ENCODE measurements around the gene IL10RB.

The IL10RB gene

GRCh38 chr21:33330726-33331125 is 64.6 kb downstream of the IL10RB start:
- Histone ChIP-seq H2AFZ (ENCODE audit: low read depth) (no peak overlapping the region), H3K9ac (no peak overlapping the region), H4K20me1 (ENCODE audit: insufficient read depth) (no peaks in the 10 kb centered on the region), H3K4me1 (ENCODE audit: low read depth, poor library complexity, severe bottlenecking) (peaks cover 86% of the 10 kb centered on the region), H3K27ac (peak overlapping the region; percentile 82), H3K4me3 (IDR thresholded peaks at IDR 0.05; ENCODE audit: insufficient read depth, low read depth, low read length) (no peak overlapping the region), H3K27me3 (ENCODE audit: insufficient read depth, low read depth) (no peaks in the 10 kb centered on the region), H3K4me2 (peak overlapping the region; percentile 58), H3K36me3 (ENCODE audit: insufficient read depth) (peaks cover 8% of the 10 kb centered on the region; the same call in 1 of the 2 replicates), H3K79me2 (ENCODE audit: insufficient read depth, low read depth) (peaks cover 80% of the 10 kb centered on the region)
- no peak for TF ChIP-seq CTCF (conservative IDR thresholded peaks at IDR 0.05; ENCODE audit: low read depth, low read length)

GRCh38 chr21:33332143-33332542 is 66.0 kb downstream of the IL10RB start:
- no peak overlapping the region for H3K9ac ChIP-seq
- TF ChIP-seq CTCF (conservative IDR thresholded peaks at IDR 0.05; ENCODE audit: low read depth, low read length), result no peak
- no peak overlapping the region for H2AFZ ChIP-seq (ENCODE audit: low read depth)
- peak overlapping the region; percentile 58 for H3K4me2 ChIP-seq
- H3K27ac ChIP-seq, result peak overlapping the region; percentile 82
- H3K4me3 ChIP-seq (IDR thresholded peaks at IDR 0.05; ENCODE audit: insufficient read depth, low read depth, low read length), result no peak overlapping the region
- H3K27me3 ChIP-seq (ENCODE audit: insufficient read depth, low read depth), result no peaks in the 10 kb centered on the region
- H3K79me2 ChIP-seq (ENCODE audit: insufficient read depth, low read depth), result peaks cover 66% of the 10 kb centered on the region
- H3K36me3 ChIP-seq (ENCODE audit: insufficient read depth), result peaks cover 8% of the 10 kb centered on the region; the same call in 1 of the 2 replicates
- no peaks in the 10 kb centered on the region for H4K20me1 ChIP-seq (ENCODE audit: insufficient read depth)
- H3K4me1 ChIP-seq (ENCODE audit: low read depth, poor library complexity, severe bottlenecking), result peaks cover 72% of the 10 kb centered on the region

- no peaks in the 10 kb centered on the region for H3K27me3 ChIP-seq (ENCODE audit: insufficient read depth, low read depth)
- peaks cover 55% of the 10 kb centered on the region for H3K79me2 ChIP-seq (ENCODE audit: insufficient read depth, low read depth)
- no peak overlapping the region for H3K4me2 ChIP-seq
- peaks cover 60% of the 10 kb centered on the region for H3K4me1 ChIP-seq (ENCODE audit: low read depth, poor library complexity, severe bottlenecking)
- no peaks in the 10 kb centered on the region for H4K20me1 ChIP-seq (ENCODE audit: insufficient read depth)
- H2AFZ ChIP-seq (ENCODE audit: low read depth), result no peak overlapping the region
- no peak overlapping the region for H3K27ac ChIP-seq
- no peak for TF ChIP-seq CTCF (conservative IDR thresholded peaks at IDR 0.05; ENCODE audit: low read depth, low read length)
- no peak overlapping the region for H3K9ac ChIP-seq
- H3K36me3 ChIP-seq (ENCODE audit: insufficient read depth), result peaks cover 8% of the 10 kb centered on the region; the same call in 1 of the 2 replicates
- H3K4me3 ChIP-seq (IDR thresholded peaks at IDR 0.05; ENCODE audit: insufficient read depth, low read depth, low read length), result no peak overlapping the region
Measured at GRCh38 chr21:33334191-33334590, 68.0 kb downstream of the IL10RB start.

GRCh38 chr21:33334824-33335223 is 68.7 kb downstream of the IL10RB start:
- Histone ChIP-seq H3K4me1 (ENCODE audit: low read depth, poor library complexity, severe bottlenecking) (peaks cover 58% of the 10 kb centered on the region), H3K4me2 (no peak overlapping the region), H3K36me3 (ENCODE audit: insufficient read depth) (peaks cover 8% of the 10 kb centered on the region; the same call in 1 of the 2 replicates), H3K27ac (no peak overlapping the region), H3K4me3 (IDR thresholded peaks at IDR 0.05; ENCODE audit: insufficient read depth, low read depth, low read length) (no peak overlapping the region), H3K79me2 (ENCODE audit: insufficient read depth, low read depth) (peaks cover 52% of the 10 kb centered on the region), H2AFZ (ENCODE audit: low read depth) (no peak overlapping the region), H3K27me3 (ENCODE audit: insufficient read depth, low read depth) (no peaks in the 10 kb centered on the region), H3K9ac (no peak overlapping the region), H4K20me1 (ENCODE audit: insufficient read depth) (no peaks in the 10 kb centered on the region)
- no peak for TF ChIP-seq CTCF (conservative IDR thresholded peaks at IDR 0.05; ENCODE audit: low read depth, low read length)

Data from KMS-11 (cell line).